Kidney (tissue), 14 donors: ENCODE results near the gene PLXNA2. TPM values are rescaled to one million over a fixed set of nuclear protein-coding genes. Genes with fewer than 3 reads are reported as not detected.
A peak's percentile ranks its signal among the peaks of the same experiment; 100 is the strongest.

Experiments used
- DNase-seq, 5 donors: peaks; one replicate each; pipeline ENCODE4 v3.0.0-alpha.2; 2013 to 2020
- FAIRE-seq: peaks from 2 replicates; lab custom pipeline; 2012; peaks lifted over from hg19 to GRCh38; lab: Jason Lieb, UNC
- H3K27ac ChIP-seq, 2 donors: one replicate each; pipeline ENCODE4 v1.7.0; 2013; ENCODE audit warnings: low read depth in 2 of 2, low read length in 2 of 2, inconsistent platforms in 1 of 2
- H3K27me3 ChIP-seq: one replicate; pipeline ENCODE4 v1.7.1; 2013; ENCODE audit warnings: low read length, inconsistent platforms; ENCODE audit not compliant: control insufficient read depth, insufficient read depth
- H3K36me3 ChIP-seq, 3 donors: one replicate each; pipeline versions ENCODE4 v1.7.0 to v1.7.1; 2013; ENCODE audit warnings: low read length in 3 of 3, control low read depth in 1 of 3, inconsistent platforms in 1 of 3; ENCODE audit not compliant: insufficient read depth in 3 of 3, control insufficient read depth in 2 of 3
- H3K4me1 ChIP-seq, 3 donors: one replicate each; pipeline versions ENCODE4 v1.7.0 to v1.7.1; 2013; ENCODE audit warnings: low read length in 3 of 3, inconsistent platforms in 1 of 3, low read depth in 1 of 3; ENCODE audit not compliant: control insufficient read depth in 2 of 3, insufficient read depth in 2 of 3
- H3K4me3 ChIP-seq, 3 donors: one replicate each; pipeline versions ENCODE4 v1.7.0 to v1.8.1; 2013; ENCODE audit warnings: low read length in 3 of 3, control low read depth in 1 of 3, inconsistent platforms in 1 of 3
- H3K9ac ChIP-seq, 3 donors: one replicate each; pipeline versions ENCODE4 v1.7.0 to v1.7.1; 2013; ENCODE audit warnings: low read length in 3 of 3, control low read depth in 1 of 3, inconsistent platforms in 1 of 3
- H3K9me3 ChIP-seq, 3 donors: one replicate each; pipeline versions ENCODE4 v1.7.0 to v1.7.1; 2013; ENCODE audit warnings: low read length in 3 of 3, control low read depth in 1 of 3, inconsistent platforms in 1 of 3; ENCODE audit not compliant: control insufficient read depth in 2 of 3, insufficient read depth in 1 of 3
- intact Hi-C: fragments of 100-400 bp; cut with DNase I; formaldehyde crosslinking; loops from one replicate; pipeline ENCODE4 v1.11.1; 2022
- polyA plus RNA-seq: library from polyadenylated mRNA; stranded (reverse); fragments of 350-450 nt; fragmentation: Illumina TruSeq; extraction: RNeasy Lipid Tissue Mini Kit (QIAGEN cat#74804); gene quantifications from one replicate; pipeline ENCODE4 v1.2.3, GENCODE V29; 2014; ENCODE audit warnings: low read depth, low replicate concordance; ENCODE audit not compliant: insufficient read depth
- total RNA-seq: library from RNA; stranded (reverse); fragmentation: NEBNext Ultra II Directional; extraction: Animal tissue kit (Norgen Biotek cat#: 25700); gene quantifications from one replicate; pipeline ENCODE4 v1.2.1, GENCODE V29; 2021
- TF ChIP-seq, protein P1 (sequence below): IDR thresholded peaks from 3 replicates; pipeline ENCODE4 v1.5.1; 2012; ENCODE audit warnings: mild to moderate bottlenecking, moderate library complexity, borderline replicate concordance; ENCODE audit not compliant: insufficient read depth; ENCODE audit errors: extremely low read depth
- donor health status: control.
- donor health status: control.
- donor health status: control.
- donor health status: control.
- donor health status: control.
- donor health status: DM: yes; HTN: yes; CAD: no.
- donor health status: Normal renal cell carcinoma (clear cell type).

The PLXNA2 gene
- total and polyA plus RNA-seq, 2 donors from 2014 or later: 2.4 to 27.9 TPM

DNA sequence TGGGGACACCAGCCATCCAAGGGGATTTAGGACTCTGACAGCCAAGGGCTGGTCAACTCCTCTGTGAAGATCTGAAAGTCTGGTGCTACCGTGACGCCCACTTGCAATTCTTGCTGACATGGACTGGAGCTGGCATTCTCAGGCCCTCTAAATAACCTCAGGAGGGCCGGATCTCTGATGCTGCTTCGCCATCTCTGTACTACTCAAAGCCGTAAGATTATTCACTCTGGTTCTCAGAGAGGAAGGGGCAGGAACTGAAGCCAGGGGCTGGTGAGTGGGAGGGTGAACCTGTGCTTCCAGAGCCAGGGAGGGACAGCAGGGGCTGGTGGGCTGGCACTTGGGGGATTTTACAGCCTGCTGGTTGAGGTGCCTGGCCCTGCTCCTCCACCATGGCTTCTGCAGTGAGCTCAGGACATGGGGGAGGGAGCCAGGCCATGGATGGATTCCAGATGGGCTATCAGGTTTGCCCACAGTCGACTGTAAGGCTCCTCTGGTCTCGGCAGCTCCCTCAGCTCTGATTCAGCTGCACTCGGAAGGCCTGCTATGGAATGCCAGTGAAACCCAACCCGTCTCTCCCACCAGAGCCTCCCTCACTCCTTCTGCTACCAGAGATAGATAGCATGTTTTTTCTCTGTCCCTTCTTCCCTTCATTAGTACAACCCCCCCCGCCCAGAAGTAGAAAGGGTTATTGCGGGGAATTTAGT is 84.5 kb downstream of the PLXNA2 start:
- H3K4me3 ChIP-seq: no peak overlapping the region
- intact Hi-C loops: no loop called here
- no peaks in the 10 kb centered on the region for H3K9me3 ChIP-seq
- H3K9ac ChIP-seq: no peak overlapping the region
- DNase-seq (peak in 4 of 5 donors; percentile 95 to 97 (median 96)), FAIRE-seq (no peak)
- H3K36me3 ChIP-seq: no peaks in the 10 kb centered on the region
- H3K27me3 ChIP-seq: no peaks in the 10 kb centered on the region
- TF ChIP-seq, protein P1, sequence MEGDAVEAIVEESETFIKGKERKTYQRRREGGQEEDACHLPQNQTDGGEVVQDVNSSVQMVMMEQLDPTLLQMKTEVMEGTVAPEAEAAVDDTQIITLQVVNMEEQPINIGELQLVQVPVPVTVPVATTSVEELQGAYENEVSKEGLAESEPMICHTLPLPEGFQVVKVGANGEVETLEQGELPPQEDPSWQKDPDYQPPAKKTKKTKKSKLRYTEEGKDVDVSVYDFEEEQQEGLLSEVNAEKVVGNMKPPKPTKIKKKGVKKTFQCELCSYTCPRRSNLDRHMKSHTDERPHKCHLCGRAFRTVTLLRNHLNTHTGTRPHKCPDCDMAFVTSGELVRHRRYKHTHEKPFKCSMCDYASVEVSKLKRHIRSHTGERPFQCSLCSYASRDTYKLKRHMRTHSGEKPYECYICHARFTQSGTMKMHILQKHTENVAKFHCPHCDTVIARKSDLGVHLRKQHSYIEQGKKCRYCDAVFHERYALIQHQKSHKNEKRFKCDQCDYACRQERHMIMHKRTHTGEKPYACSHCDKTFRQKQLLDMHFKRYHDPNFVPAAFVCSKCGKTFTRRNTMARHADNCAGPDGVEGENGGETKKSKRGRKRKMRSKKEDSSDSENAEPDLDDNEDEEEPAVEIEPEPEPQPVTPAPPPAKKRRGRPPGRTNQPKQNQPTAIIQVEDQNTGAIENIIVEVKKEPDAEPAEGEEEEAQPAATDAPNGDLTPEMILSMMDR: no peak
- no peak overlapping the region for H3K27ac ChIP-seq
- peaks cover 13 to 26% (median 25%) of the 10 kb centered on the region in 3 donors for H3K4me1 ChIP-seq

DNA sequence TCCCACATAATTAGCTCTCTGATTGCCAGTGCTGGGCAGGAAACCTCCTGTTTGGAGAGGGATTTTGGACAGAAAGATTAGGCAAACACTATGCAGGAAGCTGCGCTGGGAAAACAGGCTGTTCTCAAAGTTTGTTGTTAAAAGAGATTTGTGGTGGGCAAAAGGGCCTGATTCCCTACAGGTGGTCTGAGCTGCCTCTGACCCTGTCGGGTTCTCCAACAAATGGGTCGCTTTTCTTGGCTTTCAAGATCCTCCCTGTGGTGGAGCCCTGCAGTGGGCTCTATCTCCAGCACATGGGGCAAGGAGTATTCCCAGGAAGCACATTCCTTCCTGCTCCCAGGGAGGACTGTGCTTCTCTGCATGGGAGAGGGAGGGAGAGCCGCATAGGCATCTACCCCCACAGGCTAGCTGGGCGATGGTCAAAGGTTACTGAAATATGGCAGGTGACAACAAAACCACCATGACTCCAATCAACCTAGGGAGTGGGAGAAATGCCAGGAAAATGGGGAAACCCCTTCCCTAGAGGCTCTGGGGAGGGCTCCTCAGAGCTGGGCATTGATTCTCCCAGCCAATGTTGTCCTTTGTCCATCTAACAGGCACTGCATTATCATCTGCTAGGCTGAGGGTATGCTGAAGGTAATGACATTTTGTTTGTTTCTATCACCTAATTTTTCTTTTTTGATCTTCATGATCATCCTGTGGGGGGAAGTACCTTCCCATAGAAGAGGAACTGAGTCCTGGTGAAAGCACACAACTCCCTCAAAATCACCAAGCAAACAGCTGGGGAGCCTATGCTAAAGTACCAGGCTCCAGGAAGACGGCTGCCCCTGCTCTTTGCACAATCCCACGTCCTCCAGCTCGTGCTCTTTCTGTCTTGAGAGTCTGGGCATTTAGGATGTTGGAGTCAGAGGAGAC is 85.3 kb downstream of the PLXNA2 start:
- Histone ChIP-seq H3K27me3 (no peaks in the 10 kb centered on the region), H3K9ac (no peak overlapping the region), H3K4me1 (peaks cover 13 to 26% (median 25%) of the 10 kb centered on the region in 3 donors), H3K4me3 (no peak overlapping the region), H3K27ac (no peak overlapping the region), H3K36me3 (no peaks in the 10 kb centered on the region), H3K9me3 (no peaks in the 10 kb centered on the region)
- no peak for FAIRE-seq
- no peak for DNase-seq
- intact Hi-C loops: no loop called here
- TF ChIP-seq, protein P1: no peak

DNA sequence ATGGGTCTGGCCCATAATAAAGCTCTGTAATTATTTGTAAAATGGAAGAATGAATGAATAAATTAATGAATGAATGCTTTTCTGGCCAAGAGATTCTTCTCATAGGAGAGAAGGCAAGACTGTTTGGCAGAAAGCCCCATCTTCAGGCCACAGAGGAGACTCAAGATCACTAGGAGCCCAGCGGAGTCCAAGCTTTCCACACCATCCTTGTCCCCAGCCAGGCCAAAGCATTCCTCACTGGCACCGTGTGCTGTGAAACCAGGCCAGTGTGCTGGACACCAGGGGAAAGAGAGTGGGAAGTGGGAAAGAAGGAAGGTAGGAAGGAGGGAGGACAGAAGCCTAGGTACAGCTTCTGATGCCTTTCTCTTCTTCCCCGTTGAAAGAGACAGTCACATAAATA is 86.4 kb downstream of the PLXNA2 start:
- Histone ChIP-seq H3K27ac (no peak overlapping the region), H3K9ac (no peak overlapping the region), H3K4me1 (peaks cover 13 to 26% (median 25%) of the 10 kb centered on the region in 3 donors), H3K36me3 (no peaks in the 10 kb centered on the region), H3K4me3 (no peak overlapping the region), H3K9me3 (no peaks in the 10 kb centered on the region), H3K27me3 (no peaks in the 10 kb centered on the region)
- FAIRE-seq (no peak), DNase-seq (no peak)
- intact Hi-C loops: no loop called here
- TF ChIP-seq, protein P1: no peak
